T follicular helper cell (primary cell): ENCODE results near the gene XPNPEP1.

Experiments used
- DNase-seq: peaks from one replicate; pipeline ENCODE4 v3.0.0-alpha.2; 2020; ENCODE audit warnings: low read depth

The XPNPEP1 gene

GRCh38 chr10:109893386-109893785 is 29.9 kb downstream of the XPNPEP1 start:
- no peak for DNase-seq

GRCh38 chr10:109892931-109893330 is 30.4 kb downstream of the XPNPEP1 start:
- DNase-seq = no peak

GRCh38 chr10:109892117-109892516 is 31.2 kb downstream of the XPNPEP1 start:
- DNase-seq = no peak

GRCh38 chr10:109891105-109891504 is 32.2 kb downstream of the XPNPEP1 start:
- DNase-seq = no peak

GRCh38 chr10:109889867-109890266 is 33.4 kb downstream of the XPNPEP1 start:
- no peak for DNase-seq

GRCh38 chr10:109887776-109888175 is 35.5 kb downstream of the XPNPEP1 start:
- DNase-seq = no peak

- no peak for DNase-seq
These were observed 36.1 kb downstream of the XPNPEP1 start for GRCh38 chr10:109887243-109887642.

GRCh38 chr10:109886781-109887140 is 36.5 kb downstream of the XPNPEP1 start:
- no peak for DNase-seq

GRCh38 chr10:109886037-109886780 is 37.1 kb downstream of the XPNPEP1 start:
- DNase-seq = no peak

- DNase-seq = peak; percentile 34
These were observed 39.2 kb downstream of the XPNPEP1 start for GRCh38 chr10:109883859-109884771.

GRCh38 chr10:109882251-109883057 is 40.9 kb downstream of the XPNPEP1 start:
- no peak for DNase-seq

- no peak for DNase-seq
These were observed 41.6 kb downstream of the XPNPEP1 start for GRCh38 chr10:109881769-109882057.

GRCh38 chr10:109880886-109881768 is 42.2 kb downstream of the XPNPEP1 start:
- no peak for DNase-seq

- no peak for DNase-seq
These were observed 45.8 kb downstream of the XPNPEP1 start for GRCh38 chr10:109877546-109877945.

- no peak for DNase-seq
These were observed 47.2 kb downstream of the XPNPEP1 start for GRCh38 chr10:109875828-109876821.

- no peak for DNase-seq
These were observed 48.2 kb downstream of the XPNPEP1 start for GRCh38 chr10:109875151-109875568.

- no peak for DNase-seq
These were observed 51.8 kb downstream of the XPNPEP1 start for GRCh38 chr10:109871476-109871875.

GRCh38 chr10:109866995-109867635 is 56.2 kb downstream of the XPNPEP1 start:
- DNase-seq = no peak

GRCh38 chr10:109866168-109866994 is 56.9 kb downstream of the XPNPEP1 start:
- no peak for DNase-seq
